ENCODE measurements around the gene HHATL.

The HHATL gene

DNA sequence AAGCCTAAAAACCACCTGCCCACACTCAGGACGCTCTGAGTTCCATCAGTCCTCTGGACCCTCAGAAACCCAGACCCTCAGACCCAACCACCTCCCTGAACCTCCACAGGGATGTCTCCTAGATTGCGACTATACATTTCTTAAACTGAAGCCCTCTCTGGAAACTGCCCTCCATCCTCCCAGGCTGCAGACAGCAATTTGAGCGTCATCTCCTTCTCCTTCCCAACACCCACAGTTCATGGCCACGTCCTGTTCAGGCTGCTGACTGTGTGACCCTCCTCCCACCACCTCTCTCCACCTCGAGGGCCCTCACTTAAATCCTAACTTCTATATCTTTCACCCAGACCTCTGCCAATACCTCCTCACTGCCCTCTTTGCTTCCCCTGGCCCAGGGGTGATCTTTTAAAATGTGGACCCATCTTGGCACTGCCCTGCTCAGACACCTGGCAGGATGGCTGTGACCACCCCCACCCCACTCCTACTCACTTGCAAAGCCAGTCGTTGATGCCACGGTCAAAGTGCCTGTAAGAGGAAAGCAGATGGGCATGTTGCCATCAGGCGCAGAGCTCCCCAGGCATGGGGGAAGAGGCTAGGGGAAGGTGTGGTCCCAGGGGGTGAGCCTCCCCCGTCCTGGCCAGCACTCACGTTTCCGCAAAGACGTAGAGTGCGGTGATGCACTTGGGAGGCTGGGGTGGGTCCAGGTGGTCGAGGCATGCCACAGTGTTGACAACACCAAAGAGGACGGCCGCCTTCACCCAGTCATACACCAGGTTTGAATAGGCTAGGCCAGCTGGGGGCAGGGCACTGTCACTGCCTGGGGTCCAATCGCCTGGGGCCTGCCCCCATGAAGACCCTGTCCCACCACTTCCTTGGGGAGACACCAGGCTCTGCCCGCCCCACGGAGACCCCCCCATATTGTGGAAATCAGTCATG is 6.0 kb downstream of the HHATL start:
- no peak for DNase-seq (ENCODE audit: low spot score)
- TF ChIP-seq, protein P1, sequence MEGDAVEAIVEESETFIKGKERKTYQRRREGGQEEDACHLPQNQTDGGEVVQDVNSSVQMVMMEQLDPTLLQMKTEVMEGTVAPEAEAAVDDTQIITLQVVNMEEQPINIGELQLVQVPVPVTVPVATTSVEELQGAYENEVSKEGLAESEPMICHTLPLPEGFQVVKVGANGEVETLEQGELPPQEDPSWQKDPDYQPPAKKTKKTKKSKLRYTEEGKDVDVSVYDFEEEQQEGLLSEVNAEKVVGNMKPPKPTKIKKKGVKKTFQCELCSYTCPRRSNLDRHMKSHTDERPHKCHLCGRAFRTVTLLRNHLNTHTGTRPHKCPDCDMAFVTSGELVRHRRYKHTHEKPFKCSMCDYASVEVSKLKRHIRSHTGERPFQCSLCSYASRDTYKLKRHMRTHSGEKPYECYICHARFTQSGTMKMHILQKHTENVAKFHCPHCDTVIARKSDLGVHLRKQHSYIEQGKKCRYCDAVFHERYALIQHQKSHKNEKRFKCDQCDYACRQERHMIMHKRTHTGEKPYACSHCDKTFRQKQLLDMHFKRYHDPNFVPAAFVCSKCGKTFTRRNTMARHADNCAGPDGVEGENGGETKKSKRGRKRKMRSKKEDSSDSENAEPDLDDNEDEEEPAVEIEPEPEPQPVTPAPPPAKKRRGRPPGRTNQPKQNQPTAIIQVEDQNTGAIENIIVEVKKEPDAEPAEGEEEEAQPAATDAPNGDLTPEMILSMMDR (IDR thresholded peaks at IDR 0.05; ENCODE audit: extremely low read depth, missing control alignments) = no peak

GRCh38 chr3:42694366-42694765 is 8.2 kb downstream of the HHATL start:
- DNase-seq (ENCODE audit: low spot score) = no peak
- TF ChIP-seq, protein P1 (IDR thresholded peaks at IDR 0.05; ENCODE audit: extremely low read depth, missing control alignments) = no peak

GRCh38 chr3:42693530-42693930 is 9.1 kb downstream of the HHATL start:
- DNase-seq (ENCODE audit: low spot score) = no peak
- TF ChIP-seq, protein P1 (IDR thresholded peaks at IDR 0.05; ENCODE audit: extremely low read depth, missing control alignments) = no peak

DNA sequence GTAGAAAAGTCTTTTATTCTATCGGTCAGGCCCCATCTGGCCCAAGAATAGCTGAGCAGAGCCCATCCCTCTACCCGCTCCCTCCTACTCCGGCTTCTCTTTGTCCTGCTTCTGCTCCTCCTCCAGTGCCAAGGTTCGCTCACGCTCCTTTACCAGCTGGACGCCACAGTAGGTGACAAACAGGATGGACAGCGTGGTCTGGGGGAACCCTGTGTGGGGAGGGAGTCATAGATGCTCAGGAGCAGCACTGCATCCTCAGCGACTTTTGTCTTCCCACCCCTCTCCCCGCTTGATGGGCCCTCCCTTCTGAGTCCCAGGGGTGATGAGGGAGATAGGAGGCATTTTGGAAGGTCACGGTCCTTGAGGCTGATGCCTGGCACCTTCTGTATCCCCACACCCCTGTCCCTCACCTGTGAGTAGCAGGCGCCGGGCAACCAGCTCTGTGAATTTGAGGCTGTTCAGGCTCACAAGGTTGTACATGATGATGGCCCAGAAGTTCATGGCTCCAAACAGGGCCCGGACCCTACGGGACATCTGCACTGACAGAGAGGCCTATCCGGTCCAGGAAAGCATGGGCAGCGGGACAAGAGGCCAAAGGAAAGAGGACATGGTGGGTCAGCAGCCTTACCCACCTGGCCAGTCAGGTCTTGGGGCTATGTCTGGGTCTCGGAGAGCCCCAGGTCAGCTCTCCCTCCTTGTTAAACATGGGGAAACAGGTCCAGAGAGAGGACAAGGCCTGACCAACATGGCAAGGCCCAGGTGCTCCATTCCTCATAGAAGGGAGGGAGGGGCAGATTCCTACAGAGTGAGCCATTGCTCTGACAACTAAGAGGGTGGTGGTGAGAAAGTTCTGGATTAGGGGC is 9.7 kb downstream of the HHATL start:
- DNase-seq (ENCODE audit: low spot score) = no peak

DNA sequence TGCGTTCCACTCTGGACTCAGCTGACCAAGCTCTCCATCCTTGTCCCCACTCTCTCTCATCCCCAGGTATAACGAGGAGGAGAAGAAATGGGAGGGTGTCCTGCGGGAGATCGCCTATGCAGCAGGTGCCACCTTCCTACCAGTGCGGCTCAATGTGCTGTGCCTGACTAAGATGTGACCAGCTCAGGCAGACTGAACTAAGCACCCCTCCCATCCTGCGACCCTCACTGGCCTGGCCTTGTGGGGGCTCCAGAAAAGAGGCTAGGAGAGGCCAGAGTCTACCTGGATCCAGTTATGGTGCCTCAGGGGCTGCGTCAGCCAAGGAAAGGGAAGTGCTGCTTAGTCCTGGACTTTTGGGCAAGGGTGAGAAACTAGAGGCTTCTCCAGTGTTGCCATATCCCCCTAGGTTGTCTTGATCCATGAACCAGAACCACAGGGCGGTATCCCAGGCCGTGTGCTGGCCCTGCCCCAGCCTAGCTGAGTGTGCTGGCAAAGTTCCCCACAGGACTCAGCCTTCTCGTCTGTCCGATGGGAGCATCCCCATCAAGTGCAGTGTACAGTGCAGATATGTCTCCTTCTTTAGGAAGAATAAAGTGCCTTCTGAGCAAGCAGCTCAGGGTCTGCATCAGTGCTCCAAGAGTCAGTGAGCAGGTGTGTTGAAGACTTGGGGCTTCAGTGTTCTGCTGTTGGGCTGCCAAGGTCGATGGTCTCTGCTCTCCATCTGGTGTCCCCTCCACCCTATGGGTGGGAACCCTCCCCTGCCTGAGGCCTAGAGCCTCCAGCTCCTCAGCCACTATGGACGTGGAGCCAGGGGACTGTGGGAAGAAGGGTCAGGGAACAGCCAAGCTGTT is 10.6 kb downstream of the HHATL start:
- TF ChIP-seq, protein P1 (IDR thresholded peaks at IDR 0.05; ENCODE audit: extremely low read depth, missing control alignments) = no peak
- no peak for DNase-seq (ENCODE audit: low spot score)

More for the DNA sequence above, 9.7 kb downstream of the HHATL start:
- TF ChIP-seq, protein P1 (IDR thresholded peaks at IDR 0.05; ENCODE audit: extremely low read depth, missing control alignments) = no peak

DNA sequence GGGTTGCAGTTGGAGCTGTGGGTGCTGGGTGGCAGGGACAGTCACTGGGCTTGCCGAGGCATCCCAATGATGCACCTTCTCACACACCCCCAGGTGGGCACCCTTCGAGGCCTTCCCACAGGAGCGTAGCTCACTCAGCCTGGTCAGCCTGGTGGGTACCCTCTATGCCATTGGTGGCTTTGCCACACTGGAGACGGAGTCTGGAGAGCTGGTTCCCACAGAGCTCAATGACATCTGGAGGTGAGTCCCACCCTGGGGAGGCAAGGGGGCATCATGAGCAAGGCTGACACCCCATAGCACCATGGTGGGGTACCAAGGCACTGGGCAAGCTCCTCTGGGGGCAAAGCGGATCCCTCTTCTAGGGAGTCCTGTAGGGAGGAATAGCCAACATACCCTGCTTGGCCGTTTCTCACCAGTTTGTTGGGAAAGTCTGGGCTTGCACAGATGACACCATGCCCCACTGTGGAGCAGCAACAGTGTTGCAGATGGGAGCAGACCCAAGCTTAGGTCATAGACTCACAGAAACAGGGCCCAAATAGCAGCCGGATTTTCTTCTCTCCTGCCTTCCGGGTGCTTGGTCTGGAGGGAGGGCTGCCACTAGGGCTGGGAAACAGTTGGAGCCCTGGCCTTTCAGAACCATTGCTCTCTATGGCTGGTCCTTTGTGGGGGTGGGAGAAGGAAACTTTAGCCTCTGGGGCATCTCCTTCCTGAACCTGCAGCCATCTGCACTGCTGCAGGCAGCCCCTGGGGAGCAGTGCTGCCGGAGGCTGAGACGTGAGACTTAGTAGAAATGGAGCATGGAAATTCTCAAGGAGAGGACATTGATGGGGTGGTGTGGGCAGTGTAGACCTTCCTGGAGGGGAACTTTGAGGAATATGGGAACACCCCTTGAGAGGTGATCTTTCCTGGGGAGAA is 11.6 kb downstream of the HHATL start:
- TF ChIP-seq, protein P1 (IDR thresholded peaks at IDR 0.05; ENCODE audit: extremely low read depth, missing control alignments) = no peak
- no peak for DNase-seq (ENCODE audit: low spot score)

Data from GM20000 (cell line).